Mucosa of rectum (tissue), 2 donors: ENCODE results near the gene TRAK2.
"Not testable (repeated sequence)": the region's sequence is repeated elsewhere in the genome, so short reads cannot be mapped to it uniquely, and the experiment has no call there.

Experiments used
- H3K27ac ChIP-seq, 2 donors: one replicate each; pipeline ENCODE4 v1.7.0; 2013; ENCODE audit warnings: inconsistent platforms in 2 of 2, low read depth in 2 of 2, low read length in 2 of 2
- H3K27me3 ChIP-seq, 2 donors: one replicate each; pipeline ENCODE4 v1.7.0; 2013; ENCODE audit warnings: low read length in 2 of 2; ENCODE audit not compliant: control insufficient read depth in 2 of 2, insufficient read depth in 2 of 2
- H3K36me3 ChIP-seq, 2 donors: one replicate each; pipeline ENCODE4 v1.7.0; 2013; ENCODE audit warnings: low read length in 2 of 2; ENCODE audit not compliant: control insufficient read depth in 2 of 2, insufficient read depth in 2 of 2
- H3K4me1 ChIP-seq, 2 donors: one replicate each; pipeline ENCODE4 v1.7.0; 2013; ENCODE audit warnings: low read length in 2 of 2, mild to moderate bottlenecking in 1 of 2; ENCODE audit not compliant: control insufficient read depth in 2 of 2, insufficient read depth in 2 of 2
- H3K4me3 ChIP-seq, 2 donors: one replicate each; pipeline ENCODE4 v1.7.0; 2013; ENCODE audit warnings: low read length in 2 of 2
- H3K9ac ChIP-seq, 2 donors: one replicate each; pipeline ENCODE4 v1.7.0; 2013; ENCODE audit warnings: low read length in 2 of 2, low read depth in 1 of 2, mild to moderate bottlenecking in 1 of 2
- H3K9me3 ChIP-seq, 2 donors: one replicate each; pipeline ENCODE4 v1.7.0; 2013; ENCODE audit warnings: low read length in 2 of 2; ENCODE audit not compliant: control insufficient read depth in 2 of 2
- donor health status: healthy.
- donor health status: Normal muscosa, but diverticular disease.

Gene TRAK2

DNA sequence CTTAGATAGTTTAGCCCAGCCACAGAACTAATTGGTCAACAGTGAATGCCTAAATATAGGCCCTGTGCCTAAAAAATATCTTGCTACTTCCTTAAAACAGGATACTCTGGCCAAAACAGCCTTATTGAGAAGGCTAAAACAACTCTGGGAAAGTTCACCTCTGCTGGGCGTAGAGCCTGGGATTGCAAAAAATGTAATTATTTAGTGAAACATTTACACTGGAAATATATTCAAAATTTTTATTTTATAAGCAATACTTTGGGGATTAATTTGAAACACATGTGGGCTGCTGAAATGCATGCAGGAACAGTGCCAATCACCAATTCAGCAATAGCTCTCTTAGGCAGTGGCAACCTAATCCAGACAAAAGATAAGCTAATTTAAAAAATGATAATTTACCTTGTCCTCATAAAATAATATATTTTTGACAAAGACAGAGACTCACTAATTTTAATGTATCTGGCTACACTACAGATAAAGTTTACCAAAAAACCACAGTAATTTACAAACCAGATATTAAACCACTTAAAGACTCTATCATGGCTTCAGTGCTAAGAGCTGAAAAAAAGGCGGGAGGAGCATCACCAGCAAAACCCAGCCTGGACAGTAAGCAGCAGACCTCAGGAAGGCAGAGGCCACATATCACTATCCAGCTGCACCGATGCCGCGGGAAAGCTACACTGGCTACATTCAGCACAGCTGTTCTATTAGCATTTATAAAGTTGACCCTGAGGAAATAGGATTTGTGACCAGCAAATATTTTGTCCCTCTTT is 18.5 kb downstream of the TRAK2 start:
- no peak overlapping the region for H3K4me3 ChIP-seq
- no peaks in the 10 kb centered on the region for H3K36me3 ChIP-seq
- H3K27ac ChIP-seq: no peak overlapping the region
- H3K9ac ChIP-seq: no peak overlapping the region
- H3K4me1 ChIP-seq: peaks cover 0 to 15% of the 10 kb centered on the region in 2 donors
- H3K27me3 ChIP-seq: no peaks in the 10 kb centered on the region
- H3K9me3 ChIP-seq: no peaks in the 10 kb centered on the region

DNA sequence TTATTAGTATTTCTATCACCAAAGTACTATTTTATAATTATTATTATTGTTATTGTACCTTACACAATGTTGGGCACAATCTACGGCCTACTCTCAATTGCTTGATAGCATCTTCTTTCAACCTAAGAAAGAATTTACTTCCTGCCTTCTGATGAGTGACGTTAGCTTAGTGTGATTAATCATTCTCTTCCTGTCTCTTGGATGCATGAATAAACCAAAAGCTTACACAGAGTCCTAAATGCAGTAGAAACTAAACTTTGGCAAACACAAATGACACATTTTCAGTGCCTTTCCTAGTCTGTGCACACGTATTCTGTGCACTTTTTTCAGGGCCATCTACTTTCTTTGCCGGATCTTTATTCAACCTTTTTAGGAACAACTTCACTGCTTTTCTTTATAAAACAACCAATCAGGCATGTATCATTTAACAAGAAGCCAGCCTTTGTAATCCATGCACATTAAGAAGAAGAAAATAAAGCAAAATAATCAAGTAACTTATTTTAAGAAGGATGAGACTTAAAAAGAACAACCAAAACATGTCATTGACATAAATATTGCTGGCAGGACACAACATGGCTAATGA is 19.1 kb downstream of the TRAK2 start:
- peaks cover 0 to 15% of the 10 kb centered on the region in 2 donors for H3K4me1 ChIP-seq
- no peaks in the 10 kb centered on the region for H3K36me3 ChIP-seq
- no peaks in the 10 kb centered on the region for H3K9me3 ChIP-seq
- H3K9ac ChIP-seq: no peak overlapping the region
- no peak overlapping the region for H3K27ac ChIP-seq
- no peak overlapping the region for H3K4me3 ChIP-seq
- no peaks in the 10 kb centered on the region for H3K27me3 ChIP-seq

DNA sequence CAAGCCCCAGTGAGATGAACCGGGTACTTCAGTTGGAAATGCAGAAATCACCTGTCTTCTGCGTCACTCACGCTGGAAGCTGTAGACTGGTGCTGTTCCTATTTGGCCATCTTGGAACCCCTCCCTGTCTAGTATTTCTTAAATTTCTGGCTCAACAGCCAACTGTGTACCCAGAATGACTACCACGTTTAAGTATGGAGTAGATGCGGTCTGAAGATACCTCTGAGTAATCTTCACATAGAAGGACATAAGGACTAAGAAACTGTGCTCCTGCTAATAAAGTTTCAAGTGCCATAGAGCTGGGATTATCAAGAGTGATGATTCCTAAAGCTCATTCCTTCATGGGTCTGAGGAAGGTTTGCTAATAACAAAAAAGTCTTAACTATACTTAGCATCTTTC is 20.4 kb downstream of the TRAK2 start:
- H3K4me1 ChIP-seq: peaks cover 0 to 15% of the 10 kb centered on the region in 2 donors
- H3K27me3 ChIP-seq: no peaks in the 10 kb centered on the region
- H3K4me3 ChIP-seq: no peak overlapping the region
- H3K36me3 ChIP-seq: no peaks in the 10 kb centered on the region
- no peak overlapping the region for H3K27ac ChIP-seq
- no peaks in the 10 kb centered on the region for H3K9me3 ChIP-seq
- no peak overlapping the region for H3K9ac ChIP-seq

DNA sequence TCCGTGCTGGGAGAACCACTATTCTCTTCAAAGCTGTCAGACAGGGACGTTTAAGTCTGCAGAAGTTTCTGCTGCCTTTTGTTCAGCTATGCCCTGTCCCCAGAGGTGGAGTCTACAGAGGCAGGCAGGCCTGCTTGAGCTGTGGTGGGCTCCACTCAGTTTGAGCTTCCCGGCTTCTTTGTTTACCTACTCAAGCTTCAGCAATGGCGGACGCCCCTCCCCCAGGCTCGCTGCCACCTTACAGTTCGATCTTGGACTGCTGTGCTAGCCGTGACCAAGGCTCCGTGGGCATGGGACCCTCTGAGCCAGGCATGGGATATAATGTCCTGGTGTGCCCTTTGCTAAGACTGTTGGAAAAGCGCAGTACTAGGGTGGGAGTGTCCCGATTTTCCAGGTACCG is 20.9 kb downstream of the TRAK2 start:
- H3K9me3 ChIP-seq, H3K9ac ChIP-seq, H3K27ac ChIP-seq, H3K36me3 ChIP-seq, H3K4me3 ChIP-seq, H3K27me3 ChIP-seq: not testable (repeated sequence)
- peaks cover 0 to 15% of the 10 kb centered on the region in 2 donors for H3K4me1 ChIP-seq

DNA sequence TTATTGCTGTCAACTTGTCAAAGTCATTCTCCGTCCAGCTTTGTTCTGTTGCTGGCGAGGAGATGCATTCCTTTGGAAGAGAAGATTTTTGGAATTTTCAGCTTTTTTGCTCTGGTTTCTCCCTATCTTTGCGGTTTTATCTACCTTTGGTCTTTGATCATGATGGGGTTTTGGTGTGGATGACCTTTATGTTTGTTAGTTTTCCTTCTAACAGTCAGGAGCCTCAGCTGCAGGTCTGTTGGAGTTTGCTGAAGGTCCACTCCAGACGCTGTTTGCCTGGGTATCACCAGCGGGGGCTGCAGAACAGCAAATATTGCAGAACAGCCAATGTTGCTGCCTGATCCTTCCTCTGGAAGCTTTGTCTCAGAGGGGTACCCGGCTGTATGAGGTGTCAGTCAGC is 21.4 kb downstream of the TRAK2 start:
- H3K27me3 ChIP-seq, H3K27ac ChIP-seq, H3K9me3 ChIP-seq, H3K36me3 ChIP-seq, H3K9ac ChIP-seq, H3K4me3 ChIP-seq: not testable (repeated sequence)
- H3K4me1 ChIP-seq: peaks cover 0 to 15% of the 10 kb centered on the region in 2 donors

GRCh38 chr2:201428366-201428765 is 22.9 kb downstream of the TRAK2 start:
- H3K4me1 ChIP-seq: peaks cover 0 to 13% of the 10 kb centered on the region in 2 donors
- H3K9ac ChIP-seq: not testable (repeated sequence)

GRCh38 chr2:201425952-201426351 is 25.3 kb downstream of the TRAK2 start:
- Histone ChIP-seq H3K4me1 (peaks cover 0 to 4% of the 10 kb centered on the region in 2 donors), H3K27me3 (no peaks in the 10 kb centered on the region), H3K4me3 (no peak overlapping the region), H3K9me3 (no peaks in the 10 kb centered on the region), H3K9ac (no peak overlapping the region), H3K27ac (no peak overlapping the region), H3K36me3 (no peaks in the 10 kb centered on the region)

More at GRCh38 chr2:201428366-201428765, 22.9 kb downstream of the TRAK2 start:
- not testable (repeated sequence) for H3K27me3 ChIP-seq, H3K36me3 ChIP-seq, H3K27ac ChIP-seq, H3K4me3 ChIP-seq, H3K9me3 ChIP-seq

DNA sequence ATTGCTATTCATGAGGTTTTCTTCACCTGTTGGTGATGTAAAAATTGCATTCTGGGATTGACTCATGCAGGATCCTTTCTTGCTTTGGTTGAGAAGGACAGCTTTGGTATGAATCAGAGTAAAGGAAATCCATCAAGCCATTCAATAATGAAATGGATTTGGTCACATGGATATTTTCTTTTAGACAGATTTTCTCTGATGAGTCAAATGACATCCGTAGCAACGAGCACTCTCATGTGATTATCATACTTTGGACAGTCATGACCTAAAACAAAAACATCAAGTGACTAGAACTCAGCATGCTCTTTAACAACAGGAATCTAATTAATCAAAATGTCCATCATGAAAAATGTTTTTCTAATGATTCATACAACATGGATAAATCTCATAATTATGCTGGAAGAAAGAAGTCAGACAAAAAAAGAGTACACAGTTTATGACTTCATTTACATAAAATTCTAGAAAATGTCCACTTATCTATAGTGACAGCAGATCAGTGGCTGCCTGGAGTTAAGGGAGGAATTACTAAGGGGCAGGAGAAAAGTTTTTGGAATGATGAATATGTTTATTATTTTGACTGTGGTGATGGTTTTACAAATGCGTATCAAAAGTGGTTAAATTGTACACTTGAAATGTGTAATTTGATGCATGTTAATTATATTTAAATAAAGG is 30.7 kb downstream of the TRAK2 start:
- Histone ChIP-seq H3K4me1 (peaks cover 0 to 9% of the 10 kb centered on the region in 2 donors), H3K27ac (no peak overlapping the region)

GRCh38 chr2:201419986-201420385 is 31.3 kb downstream of the TRAK2 start:
- peaks cover 0 to 7% of the 10 kb centered on the region in 2 donors for H3K36me3 ChIP-seq
- H3K9me3 ChIP-seq: no peaks in the 10 kb centered on the region
- no peak overlapping the region for H3K9ac ChIP-seq
- H3K4me3 ChIP-seq: no peak overlapping the region
- H3K27me3 ChIP-seq: no peaks in the 10 kb centered on the region
- H3K27ac ChIP-seq: no peak overlapping the region
- peaks cover 0 to 9% of the 10 kb centered on the region in 2 donors for H3K4me1 ChIP-seq

More for the DNA sequence above, 30.7 kb downstream of the TRAK2 start:
- no peaks in the 10 kb centered on the region for H3K9me3 ChIP-seq
- no peak overlapping the region for H3K4me3 ChIP-seq
- H3K27me3 ChIP-seq: no peaks in the 10 kb centered on the region
- H3K36me3 ChIP-seq: peaks cover 0 to 7% of the 10 kb centered on the region in 2 donors
- no peak overlapping the region for H3K9ac ChIP-seq

DNA sequence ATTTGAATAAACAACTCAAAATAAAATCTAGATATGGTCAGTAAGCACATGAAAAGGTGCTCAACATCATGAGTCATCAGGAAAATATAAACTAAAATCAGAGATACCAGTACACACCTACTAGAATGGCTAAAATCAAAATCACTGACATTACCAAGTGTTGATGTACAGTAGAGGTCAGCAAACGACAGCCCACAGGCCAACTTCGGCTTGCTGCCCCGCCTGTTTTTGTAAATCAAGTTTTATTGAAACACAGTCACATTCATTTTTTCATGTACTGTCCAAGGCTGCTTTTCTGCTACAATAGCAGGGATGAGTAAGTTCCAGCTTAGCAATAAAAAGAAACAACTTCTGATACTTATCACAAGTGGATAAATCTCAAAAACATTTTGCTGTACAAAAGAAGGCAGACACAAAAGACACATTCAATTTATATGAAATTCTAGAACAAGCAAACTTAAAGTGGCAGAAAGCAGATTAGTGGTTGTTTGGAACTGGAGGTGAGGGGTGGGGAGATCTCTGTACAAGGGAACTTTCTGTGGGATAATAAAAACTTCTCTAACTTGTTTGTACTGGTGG is 32.1 kb downstream of the TRAK2 start:
- Histone ChIP-seq H3K36me3 (peaks cover 0 to 7% of the 10 kb centered on the region in 2 donors), H3K9me3 (no peaks in the 10 kb centered on the region), H3K4me1 (peaks cover 0 to 10% of the 10 kb centered on the region in 2 donors), H3K27me3 (no peaks in the 10 kb centered on the region), H3K27ac (no peak overlapping the region), H3K4me3 (no peak overlapping the region), H3K9ac (peak overlapping the region in 1 of 2 donors; percentile 12)
